Naive B cell (primary cell): ENCODE data around the gene EFS. TPM values are rescaled to one million over a fixed set of nuclear protein-coding genes. Genes with fewer than 3 reads are reported as not detected.

ENCODE experiments used
- ATAC-seq, 2 donors: fragments of 150-1000 bp; cut with Tn5 transposase; 2 replicates each; pipeline ENCODE4 v1.10.0; 2021; ENCODE audit warnings: low read depth in 2 of 2, mild to moderate bottlenecking in 2 of 2, moderate library complexity in 2 of 2
- DNase-seq: peaks from one replicate; pipeline ENCODE4 v3.0.0; 2022
- H3K27ac Mint-ChIP-seq, 6 donors: one replicate each; pipeline ENCODE4 v1.8.0; 2020 to 2022; ENCODE audit warnings: mild to moderate bottlenecking in 6 of 6, mixed read lengths in 6 of 6, moderate library complexity in 5 of 6, inconsistent platforms in 2 of 6
- H3K27me3 Mint-ChIP-seq, 3 donors: one replicate each; pipeline ENCODE4 v1.8.0; 2021 to 2022; ENCODE audit warnings: mixed read lengths in 3 of 3, mild to moderate bottlenecking in 1 of 3
- H3K36me3 Mint-ChIP-seq, 2 donors: one replicate each; pipeline ENCODE4 v1.8.0; 2020 to 2022; ENCODE audit warnings: mixed read lengths in 2 of 2, inconsistent platforms in 1 of 2, mild to moderate bottlenecking in 1 of 2
- H3K4me1 Mint-ChIP-seq, 3 donors: one replicate each; pipeline ENCODE4 v1.8.0; 2020 to 2022; ENCODE audit warnings: mixed read lengths in 3 of 3, inconsistent platforms in 1 of 3, mild to moderate bottlenecking in 1 of 3, moderate library complexity in 1 of 3
- H3K4me3 Mint-ChIP-seq, 8 donors: one replicate each; pipeline ENCODE4 v1.8.0; 2020 to 2022; ENCODE audit warnings: mild to moderate bottlenecking in 8 of 8, mixed read lengths in 8 of 8, moderate library complexity in 8 of 8, inconsistent platforms in 2 of 8
- H3K9me3 Mint-ChIP-seq, 7 donors: one replicate each; pipeline ENCODE4 v1.8.0; 2020 to 2022; ENCODE audit warnings: mixed read lengths in 7 of 7, mild to moderate bottlenecking in 5 of 7, inconsistent platforms in 2 of 7, moderate library complexity in 1 of 7
- polyA plus RNA-seq, 6 donors: library from polyadenylated mRNA; unstranded; fragments of 300-500 nt; fragmentation: Illumina TruSeq; gene quantifications; one replicate each; pipeline ENCODE4 v1.2.3, GENCODE V29; 2021; ENCODE audit warnings: low read depth in 6 of 6

The EFS gene
- polyA plus RNA-seq, 6 donors from 2014 or later = not detected

GRCh38 chr14:23366426-23366921, 1.5 kb upstream of the EFS start:
- Mint-ChIP-seq H3K27ac (no peak overlapping the region), H3K9me3 (peaks cover 0 to 2% (median 0%) of the 10 kb centered on the region in 7 donors), H3K36me3 (no peaks in the 10 kb centered on the region), H3K27me3 (peaks cover 33 to 72% (median 47%) of the 10 kb centered on the region in 3 donors), H3K4me1 (peaks cover 0 to 1% (median 0%) of the 10 kb centered on the region in 3 donors), H3K4me3 (no peak overlapping the region)
- ATAC-seq (no peak), DNase-seq (no peak)

- Mint-ChIP-seq H3K4me1 (peaks cover 0 to 1% (median 0%) of the 10 kb centered on the region in 3 donors), H3K9me3 (peaks cover 0 to 2% (median 0%) of the 10 kb centered on the region in 7 donors), H3K27me3 (peaks cover 37 to 69% (median 52%) of the 10 kb centered on the region in 3 donors), H3K27ac (no peak overlapping the region), H3K4me3 (no peak overlapping the region), H3K36me3 (no peaks in the 10 kb centered on the region)
- DNase-seq (no peak), ATAC-seq (no peak)
Measured at GRCh38 chr14:23365732-23366425, 907 bp upstream of the EFS start.

GRCh38 chr14:23364164-23365035, 572 bp downstream of the EFS start:
- peaks cover 0 to 1% (median 0%) of the 10 kb centered on the region in 3 donors for H3K4me1 Mint-ChIP-seq
- H3K36me3 Mint-ChIP-seq = no peaks in the 10 kb centered on the region
- peak overlapping the region in 1 of 6 donors; percentile 84 for H3K27ac Mint-ChIP-seq
- no peak for ATAC-seq
- H3K27me3 Mint-ChIP-seq = peaks cover 39 to 79% (median 54%) of the 10 kb centered on the region in 3 donors
- DNase-seq = no peak
- peak overlapping the region in 4 of 8 donors; percentile 20 to 25 (median 22) for H3K4me3 Mint-ChIP-seq
- peaks cover 0 to 2% (median 0%) of the 10 kb centered on the region in 7 donors for H3K9me3 Mint-ChIP-seq

- Mint-ChIP-seq H3K36me3 (no peaks in the 10 kb centered on the region), H3K27ac (no peak overlapping the region), H3K4me3 (no peak overlapping the region), H3K9me3 (peaks cover 0 to 2% (median 0%) of the 10 kb centered on the region in 7 donors), H3K4me1 (peaks cover 0 to 1% (median 0%) of the 10 kb centered on the region in 3 donors), H3K27me3 (peaks cover 25 to 70% (median 38%) of the 10 kb centered on the region in 3 donors)
- DNase-seq (no peak), ATAC-seq (no peak)
Measured at GRCh38 chr14:23362200-23362599, 2.8 kb downstream of the EFS start.

- peaks cover 20 to 66% (median 34%) of the 10 kb centered on the region in 3 donors for H3K27me3 Mint-ChIP-seq
- H3K4me1 Mint-ChIP-seq = peaks cover 0 to 1% (median 0%) of the 10 kb centered on the region in 3 donors
- H3K36me3 Mint-ChIP-seq = no peaks in the 10 kb centered on the region
- no peak for ATAC-seq
- no peak overlapping the region for H3K27ac Mint-ChIP-seq
- no peak for DNase-seq
- H3K9me3 Mint-ChIP-seq = no peaks in the 10 kb centered on the region
- H3K4me3 Mint-ChIP-seq = no peak overlapping the region
Measured at GRCh38 chr14:23361763-23362162, 3.2 kb downstream of the EFS start.

GRCh38 chr14:23361320-23361719, 3.7 kb downstream of the EFS start:
- DNase-seq = no peak
- Mint-ChIP-seq H3K27ac (no peak overlapping the region), H3K27me3 (peaks cover 24 to 65% (median 32%) of the 10 kb centered on the region in 3 donors), H3K36me3 (no peaks in the 10 kb centered on the region), H3K4me1 (peaks cover 0 to 1% (median 0%) of the 10 kb centered on the region in 3 donors), H3K9me3 (no peaks in the 10 kb centered on the region), H3K4me3 (no peak overlapping the region)
- ATAC-seq = no peak

- Mint-ChIP-seq H3K4me3 (no peak overlapping the region), H3K4me1 (peaks cover 0 to 1% (median 0%) of the 10 kb centered on the region in 3 donors), H3K9me3 (no peaks in the 10 kb centered on the region), H3K27ac (no peak overlapping the region), H3K36me3 (no peaks in the 10 kb centered on the region), H3K27me3 (peaks cover 29 to 68% (median 37%) of the 10 kb centered on the region in 3 donors)
- ATAC-seq (no peak), DNase-seq (no peak)
Measured at GRCh38 chr14:23360496-23360895, 4.5 kb downstream of the EFS start.

GRCh38 chr14:23359722-23360447, 5.1 kb downstream of the EFS start:
- H3K4me1 Mint-ChIP-seq = peaks cover 0 to under 1% (median 0%) of the 10 kb centered on the region in 3 donors
- DNase-seq (no peak), ATAC-seq (no peak)
- peaks cover 35 to 73% (median 42%) of the 10 kb centered on the region in 3 donors for H3K27me3 Mint-ChIP-seq
- H3K9me3 Mint-ChIP-seq = no peaks in the 10 kb centered on the region
- no peak overlapping the region for H3K4me3 Mint-ChIP-seq
- H3K36me3 Mint-ChIP-seq = no peaks in the 10 kb centered on the region
- no peak overlapping the region for H3K27ac Mint-ChIP-seq

- Mint-ChIP-seq H3K4me3 (no peak overlapping the region), H3K9me3 (no peaks in the 10 kb centered on the region), H3K4me1 (no peaks in the 10 kb centered on the region), H3K36me3 (no peaks in the 10 kb centered on the region), H3K27ac (no peak overlapping the region), H3K27me3 (peaks cover 42 to 73% (median 42%) of the 10 kb centered on the region in 3 donors)
- DNase-seq = no peak
- ATAC-seq = no peak
Measured at GRCh38 chr14:23359167-23359626, 5.8 kb downstream of the EFS start.

GRCh38 chr14:23358553-23359166, 6.3 kb downstream of the EFS start:
- Mint-ChIP-seq H3K27me3 (peaks cover 44 to 73% (median 47%) of the 10 kb centered on the region in 3 donors), H3K27ac (no peak overlapping the region), H3K36me3 (peaks cover 0 to 2% of the 10 kb centered on the region in 2 donors), H3K9me3 (no peaks in the 10 kb centered on the region), H3K4me3 (no peak overlapping the region), H3K4me1 (peaks cover 0 to 2% (median 1%) of the 10 kb centered on the region in 3 donors)
- no peak for ATAC-seq
- no peak for DNase-seq

- no peaks in the 10 kb centered on the region for H3K9me3 Mint-ChIP-seq
- H3K36me3 Mint-ChIP-seq = peaks cover 0 to 8% of the 10 kb centered on the region in 2 donors
- no peak overlapping the region for H3K4me3 Mint-ChIP-seq
- peaks cover 3 to 8% (median 7%) of the 10 kb centered on the region in 3 donors for H3K4me1 Mint-ChIP-seq
- peaks cover 50 to 73% (median 50%) of the 10 kb centered on the region in 3 donors for H3K27me3 Mint-ChIP-seq
- H3K27ac Mint-ChIP-seq = no peak overlapping the region
- ATAC-seq (no peak), DNase-seq (no peak)
Measured at GRCh38 chr14:23358042-23358441, 6.9 kb downstream of the EFS start.

- no peak overlapping the region for H3K27ac Mint-ChIP-seq
- H3K9me3 Mint-ChIP-seq = no peaks in the 10 kb centered on the region
- peaks cover 51 to 75% (median 53%) of the 10 kb centered on the region in 3 donors for H3K27me3 Mint-ChIP-seq
- H3K36me3 Mint-ChIP-seq = peaks cover 0 to 10% of the 10 kb centered on the region in 2 donors
- no peak overlapping the region for H3K4me3 Mint-ChIP-seq
- ATAC-seq (no peak), DNase-seq (no peak)
- peaks cover 7 to 11% (median 10%) of the 10 kb centered on the region in 3 donors for H3K4me1 Mint-ChIP-seq
Measured at GRCh38 chr14:23357261-23357660, 7.7 kb downstream of the EFS start.
